ENCODE data around the gene CYLD. TPM values are rescaled to one million over a fixed set of nuclear protein-coding genes. Genes with fewer than 3 reads are reported as not detected.
A peak's percentile ranks its signal among the peaks of the same experiment; 100 is the strongest.

Gene CYLD
- total RNA-seq, 1 experiment from 2014 or later = 12.5 TPM

- Mint-ChIP-seq H3K4me3 (no peak overlapping the region), H3K27ac (0 out of 7 replicates have a peak overlapping the region, but pooled peaks of 1 of the 3 experiments have one; percentile 5), H3K36me3 (ENCODE audit: insufficient read depth in 1 of 3, low read depth in 3 of 3) (no peaks in the 10 kb centered on the region; a peak in 1 of 7 replicates), H3K9me3 (no peaks in the 10 kb centered on the region), H3K4me1 (peaks cover 22 to 26% of the 10 kb centered on the region in 2 experiments), H3K27me3 (ENCODE audit: low read depth) (peaks cover 3% of the 10 kb centered on the region; the same call in 1 of the 2 replicates)
- no peaks in the 10 kb centered on the region for H3K23me2 ChIP-seq (ENCODE audit: insufficient read length, low read depth, low read length, poor library complexity, severe bottlenecking)
- H2BK12ac ChIP-seq (ENCODE audit: insufficient read length, low read depth, low read length) = no peak overlapping the region
- TF ChIP-seq, protein P1, sequence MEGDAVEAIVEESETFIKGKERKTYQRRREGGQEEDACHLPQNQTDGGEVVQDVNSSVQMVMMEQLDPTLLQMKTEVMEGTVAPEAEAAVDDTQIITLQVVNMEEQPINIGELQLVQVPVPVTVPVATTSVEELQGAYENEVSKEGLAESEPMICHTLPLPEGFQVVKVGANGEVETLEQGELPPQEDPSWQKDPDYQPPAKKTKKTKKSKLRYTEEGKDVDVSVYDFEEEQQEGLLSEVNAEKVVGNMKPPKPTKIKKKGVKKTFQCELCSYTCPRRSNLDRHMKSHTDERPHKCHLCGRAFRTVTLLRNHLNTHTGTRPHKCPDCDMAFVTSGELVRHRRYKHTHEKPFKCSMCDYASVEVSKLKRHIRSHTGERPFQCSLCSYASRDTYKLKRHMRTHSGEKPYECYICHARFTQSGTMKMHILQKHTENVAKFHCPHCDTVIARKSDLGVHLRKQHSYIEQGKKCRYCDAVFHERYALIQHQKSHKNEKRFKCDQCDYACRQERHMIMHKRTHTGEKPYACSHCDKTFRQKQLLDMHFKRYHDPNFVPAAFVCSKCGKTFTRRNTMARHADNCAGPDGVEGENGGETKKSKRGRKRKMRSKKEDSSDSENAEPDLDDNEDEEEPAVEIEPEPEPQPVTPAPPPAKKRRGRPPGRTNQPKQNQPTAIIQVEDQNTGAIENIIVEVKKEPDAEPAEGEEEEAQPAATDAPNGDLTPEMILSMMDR (conservative IDR thresholded peaks at IDR 0.05) = no peak
- H4K5ac ChIP-seq (ENCODE audit: insufficient read length, low read depth, low read length) = no peak overlapping the region
- H2BK120ac ChIP-seq (ENCODE audit: low read depth, low read length, poor library complexity, severe bottlenecking) = no peak overlapping the region
- H4K91ac ChIP-seq (ENCODE audit: insufficient read length, low read depth, low read length) = no peak overlapping the region
- no peak overlapping the region for H3K4me2 ChIP-seq (ENCODE audit: insufficient read depth, insufficient read length, low read length)
- no peak overlapping the region for H2AK5ac ChIP-seq (ENCODE audit: insufficient read length, low read length)
- H2BK15ac ChIP-seq (ENCODE audit: low read depth, low read length) = no peak overlapping the region
- no peaks in the 10 kb centered on the region for H3K4me1 ChIP-seq (ENCODE audit: insufficient read depth, low read length)
- no peak overlapping the region for H4K8ac ChIP-seq (replicated peaks; ENCODE audit: insufficient read length, low read depth, low read length)
- no peak overlapping the region for H3K27ac ChIP-seq (ENCODE audit: insufficient read length, low read depth, low read length)
- no peaks in the 10 kb centered on the region for H4K20me1 ChIP-seq (ENCODE audit: control insufficient read depth, insufficient read depth, insufficient read length)
- H3K9ac ChIP-seq (ENCODE audit: extremely low read depth, insufficient read length, low read length) = no peak overlapping the region
- no peaks in the 10 kb centered on the region for H3K27me3 ChIP-seq (ENCODE audit: insufficient read depth, low read length)
- no CpG with 5 or more reads among the region's 10 CpGs for WGBS (ENCODE audit: extremely low coverage, insufficient read length, low lambda C conversion rate)
- DNase-seq = no peak
- no peak overlapping the region for H3T11ph ChIP-seq (ENCODE audit: low read length)
- no peak overlapping the region for H2BK20ac ChIP-seq (ENCODE audit: low read depth, low read length, poor library complexity, severe bottlenecking)
- H3K23ac ChIP-seq (ENCODE audit: insufficient read length, low read depth, low read length) = no peak overlapping the region
- no peak overlapping the region for H3K4ac ChIP-seq (ENCODE audit: low read depth, low read length)
- no peak overlapping the region for H2AFZ ChIP-seq (ENCODE audit: low read length)
- H3K56ac ChIP-seq (ENCODE audit: insufficient read length, low read depth, low read length) = no peak overlapping the region
- no peak overlapping the region for H3K18ac ChIP-seq (ENCODE audit: insufficient read length, low read depth, low read length)
- H2BK5ac ChIP-seq (ENCODE audit: insufficient read length, low read length) = no peak overlapping the region
- H3K14ac ChIP-seq (ENCODE audit: insufficient read depth, low read length) = no peak overlapping the region
- H3K9me3 ChIP-seq (ENCODE audit: control insufficient read depth, low read depth, low read length) = no peaks in the 10 kb centered on the region
- H3K79me1 ChIP-seq (ENCODE audit: insufficient read depth, low read depth, low read length, poor library complexity, severe bottlenecking) = no peaks in the 10 kb centered on the region
- no peaks in the 10 kb centered on the region for H3K79me2 ChIP-seq (ENCODE audit: insufficient read depth, low read length)
These were observed 62.5 kb downstream of the CYLD start for GRCh38 chr16:50804290-50804907.

Data from H9 (cell line).